Measurements from ENCODE around the gene SLCO4A1. TPM values are rescaled to one million over a fixed set of nuclear protein-coding genes. Genes with fewer than 3 reads are reported as not detected.

The SLCO4A1 gene
- total and polyA plus RNA-seq, 9 of the 15 experiments (the other 6 are each of a cell fraction or from before 2014, with no cell fraction given): 1.6 to 21.9 (median 12.8) TPM

DNA sequence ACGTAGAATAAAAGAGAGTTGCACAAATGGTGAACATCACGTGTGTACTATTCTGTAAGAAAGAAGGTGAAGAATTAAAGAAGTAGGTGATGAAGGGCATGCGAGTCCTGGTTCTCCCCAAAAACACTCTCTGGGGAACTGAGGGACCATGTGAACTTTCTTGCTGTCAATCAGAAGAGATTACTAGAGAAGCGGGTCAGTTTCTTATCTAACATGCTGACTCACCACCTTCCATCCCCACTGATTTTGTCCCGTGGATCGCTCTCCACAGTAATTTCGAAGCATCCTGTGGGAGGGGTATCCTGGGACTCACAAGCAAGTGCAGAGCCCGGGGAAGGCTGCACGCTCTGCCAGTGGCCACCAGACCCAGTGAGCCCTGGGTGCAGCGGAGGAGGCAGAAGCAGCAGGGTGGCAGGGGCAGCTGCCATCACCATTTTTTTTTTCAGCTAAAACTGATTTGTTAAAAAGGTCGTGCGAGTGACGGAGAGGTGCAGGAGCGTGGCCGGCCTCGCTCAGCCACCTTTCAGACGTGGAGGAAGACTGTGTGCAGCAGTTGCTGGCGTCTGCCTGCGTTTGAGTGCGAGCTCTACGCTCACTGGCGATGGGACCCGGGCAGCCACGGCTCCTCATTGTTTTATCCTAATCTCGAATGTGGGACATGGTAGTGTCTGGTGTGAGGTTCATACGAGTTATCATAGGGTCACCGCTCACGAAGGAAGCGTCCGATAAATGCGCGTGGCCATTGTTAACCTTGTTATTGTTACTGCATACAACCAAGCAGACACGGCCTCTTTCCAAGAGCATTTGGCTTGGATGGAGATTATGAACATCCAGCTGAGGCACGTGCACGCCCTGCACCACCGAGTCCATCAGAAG, 28.0 kb upstream of the SLCO4A1 start (continued):
- TF ChIP-seq MEIS2 (IDR thresholded peaks at IDR 0.05; ENCODE audit: partially characterized antibody) (peak; percentile 46), MAFK (IDR thresholded peaks at IDR 0.05; ENCODE audit: low read length) (0 out of 2 replicates have a peak, but pooled peaks have one; percentile 23), RBM25 (IDR thresholded peaks at IDR 0.05; ENCODE audit: low read depth, low read length, severe bottlenecking) (no peak), ZNF316 (IDR thresholded peaks at IDR 0.05) (peak; percentile 81), NFATC3 (IDR thresholded peaks at IDR 0.05) (no peak), GATAD2B (IDR thresholded peaks at IDR 0.05; ENCODE audit: borderline replicate concordance) (no peak), NFE2 (IDR thresholded peaks at IDR 0.05; ENCODE audit: low read depth) (peak; percentile 59), BRF1 (IDR thresholded peaks at IDR 0.05; ENCODE audit: borderline replicate concordance, extremely low read depth, insufficient read length) (no peak), TAF15 (IDR thresholded peaks at IDR 0.05; ENCODE audit: low read depth, low read length) (no peak), FOSL1 (tag; conservative IDR thresholded peaks at IDR 0.05) (peak; percentile 85), NR3C1 (CRISPR knock-in tag; IDR thresholded peaks at IDR 0.05) (no peak), SRF (CRISPR knock-in tag; IDR thresholded peaks at IDR 0.05) (no peak), ZNF584 (CRISPR knock-in tag; IDR thresholded peaks at IDR 0.05; ENCODE audit: low read depth) (no peak)
- TF ChIP-seq, protein P1, sequence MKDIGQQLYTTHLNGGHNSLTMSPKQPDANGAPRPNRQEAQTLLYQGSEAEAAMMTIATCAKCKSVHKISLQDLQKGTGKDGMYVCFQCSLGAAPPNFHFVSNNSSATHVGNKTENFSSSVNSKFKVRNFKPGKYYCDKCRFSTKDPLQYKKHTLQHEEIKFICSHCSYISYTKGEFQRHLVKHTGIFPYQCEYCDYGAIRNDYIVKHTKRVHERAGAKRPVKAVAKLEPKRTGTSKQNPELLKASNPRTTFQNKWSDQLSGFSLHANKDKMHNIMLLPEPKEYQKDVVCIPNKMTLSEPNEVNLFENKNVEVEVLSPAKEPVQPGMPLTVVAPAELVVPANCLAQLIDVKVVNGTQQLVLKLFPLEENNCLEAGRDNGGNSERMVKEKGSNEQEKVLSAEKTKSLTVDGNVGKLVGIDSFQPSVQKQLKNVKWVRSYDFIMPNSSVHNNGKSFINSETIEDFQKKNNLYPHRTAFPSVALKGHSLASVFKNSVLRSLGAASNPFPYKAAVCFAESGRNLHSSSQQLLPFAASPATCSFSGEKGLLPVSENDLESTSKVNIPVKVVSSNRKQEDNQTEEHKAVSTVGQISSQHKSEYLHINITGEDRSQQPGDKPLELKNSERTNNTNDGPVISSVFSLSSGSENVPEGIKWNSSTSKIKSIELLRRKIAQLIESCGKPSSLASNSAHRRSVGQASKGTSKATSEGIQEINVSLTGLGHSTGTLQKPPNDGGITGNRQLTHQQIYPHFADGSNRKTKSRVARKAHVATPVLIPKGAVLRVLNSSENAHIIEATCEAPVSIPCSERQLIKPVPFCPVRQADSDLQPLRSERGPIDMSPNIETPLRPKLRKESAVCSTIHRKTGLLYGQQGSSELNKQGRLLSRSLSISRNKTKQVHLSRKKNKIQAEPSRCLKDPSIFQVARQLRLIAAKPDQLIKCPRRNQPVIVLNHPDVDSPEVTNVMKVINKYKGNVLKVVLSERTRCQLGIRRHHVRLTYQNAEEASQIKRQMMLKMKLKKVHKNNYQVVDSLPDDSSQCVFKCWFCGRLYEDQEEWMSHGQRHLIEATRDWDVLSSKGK (CRISPR knock-in tag; IDR thresholded peaks at IDR 0.05): no peak
- TF ChIP-seq, protein P2, sequence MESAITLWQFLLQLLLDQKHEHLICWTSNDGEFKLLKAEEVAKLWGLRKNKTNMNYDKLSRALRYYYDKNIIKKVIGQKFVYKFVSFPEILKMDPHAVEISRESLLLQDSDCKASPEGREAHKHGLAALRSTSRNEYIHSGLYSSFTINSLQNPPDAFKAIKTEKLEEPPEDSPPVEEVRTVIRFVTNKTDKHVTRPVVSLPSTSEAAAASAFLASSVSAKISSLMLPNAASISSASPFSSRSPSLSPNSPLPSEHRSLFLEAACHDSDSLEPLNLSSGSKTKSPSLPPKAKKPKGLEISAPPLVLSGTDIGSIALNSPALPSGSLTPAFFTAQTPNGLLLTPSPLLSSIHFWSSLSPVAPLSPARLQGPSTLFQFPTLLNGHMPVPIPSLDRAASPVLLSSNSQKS (CRISPR knock-in tag; IDR thresholded peaks at IDR 0.05): no peak

All from K562 (cell line).